GM20431 (cell line): ENCODE results near the gene EMCN.

Source experiments
- in situ Hi-C: fragments of 300-500 bp; cut with MseI, MboI; formaldehyde crosslinking; loops from one replicate; pipeline ENCODE4 v1.15.0; 2020; ENCODE audit warnings: low sequenced_read_pairs; ENCODE audit not compliant: unreplicated experiment

EMCN gene

DNA sequence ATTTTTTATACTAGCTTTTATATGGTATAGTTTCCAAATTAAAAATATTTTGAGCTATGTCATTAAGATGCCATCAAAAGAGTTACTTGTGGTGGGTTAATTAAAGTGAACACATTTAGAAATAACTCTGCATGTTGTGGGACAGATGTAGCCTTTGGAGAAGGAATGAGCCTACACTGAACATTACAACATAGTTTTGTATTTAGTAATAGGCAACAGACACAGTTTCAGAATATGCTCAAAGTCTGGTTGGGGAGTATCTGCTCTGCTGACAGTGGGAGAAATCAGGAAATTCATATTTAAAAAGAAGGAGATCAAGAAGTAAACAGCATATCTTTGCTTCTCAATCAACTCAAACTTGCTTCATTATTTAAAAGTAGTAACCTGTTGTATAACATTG lies 23.7 kb downstream of the EMCN start:
- in situ Hi-C loops = no loop called here

GRCh38 chr4:100493756-100494155 lies 24.1 kb downstream of the EMCN start:
- in situ Hi-C loops = no loop called here

GRCh38 chr4:100492129-100492528 lies 25.7 kb downstream of the EMCN start:
- in situ Hi-C loops = no loop called here

GRCh38 chr4:100489305-100489704 lies 28.5 kb downstream of the EMCN start:
- in situ Hi-C loops = no loop called here

DNA sequence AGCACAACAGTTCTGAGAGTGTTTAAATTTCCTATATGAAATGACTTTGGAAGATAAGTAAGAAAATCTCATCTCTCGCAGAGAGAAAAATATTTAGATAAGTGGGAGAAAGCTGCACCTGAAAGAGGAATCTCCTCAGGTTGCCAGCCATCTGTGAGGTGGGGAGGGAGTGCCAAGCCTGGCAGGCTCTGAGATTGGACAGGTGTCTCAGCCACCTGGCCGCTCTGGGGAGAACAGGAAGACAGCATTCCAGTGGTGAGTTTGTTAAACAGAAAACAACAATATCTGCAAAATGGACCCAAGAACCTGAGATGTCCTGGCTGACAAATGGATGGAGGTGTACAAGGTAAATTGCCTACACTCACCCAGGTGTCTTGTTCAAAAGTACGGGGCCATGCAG lies 31.3 kb downstream of the EMCN start:
- in situ Hi-C loops = no loop called here

DNA sequence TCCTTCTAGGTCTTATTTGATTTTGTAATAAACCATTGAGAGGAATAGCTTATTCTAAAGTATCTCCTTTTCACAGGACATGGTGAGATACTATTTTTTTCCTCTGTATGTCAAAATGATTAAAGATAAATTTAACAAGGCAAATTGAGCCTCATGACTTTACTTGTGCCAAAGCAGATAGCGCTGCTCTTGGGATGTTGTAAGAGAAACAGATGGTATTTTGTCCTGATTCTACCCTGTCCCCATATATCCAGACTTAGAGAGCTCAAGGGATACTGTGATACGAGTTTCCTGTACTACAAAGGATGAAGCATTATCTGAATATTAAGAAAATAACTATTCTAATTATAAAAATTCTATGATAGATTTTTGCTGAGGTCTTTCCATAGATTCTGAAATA lies 34.0 kb downstream of the EMCN start:
- in situ Hi-C loops = no loop called here

GRCh38 chr4:100479971-100480370 lies 37.9 kb downstream of the EMCN start:
- in situ Hi-C loops = no loop called here

DNA sequence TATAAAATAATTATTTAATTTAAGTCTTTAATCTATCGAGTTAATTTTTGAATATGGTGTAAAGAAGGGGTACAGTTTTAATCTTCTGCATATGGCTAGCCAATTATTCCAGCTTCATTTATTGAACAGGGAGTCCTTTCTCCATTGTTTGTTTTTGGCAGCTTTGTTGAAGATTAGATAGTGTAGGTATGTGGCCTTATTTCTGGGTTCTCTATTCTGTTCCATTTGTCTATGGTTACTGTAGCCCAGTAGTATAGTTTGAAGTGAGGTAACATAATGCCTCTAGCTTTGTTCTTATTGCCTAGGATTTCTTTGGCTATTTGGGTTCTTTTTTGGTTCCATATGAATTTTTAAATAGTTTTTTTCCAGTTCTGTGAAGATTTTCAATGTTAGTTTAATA lies 48.3 kb downstream of the EMCN start:
- in situ Hi-C loops = no loop called here

GRCh38 chr4:100466501-100466900 lies 51.3 kb downstream of the EMCN start:
- in situ Hi-C loops = no loop called here

- in situ Hi-C loops = no loop called here
Observed at GRCh38 chr4:100461807-100462605, 55.8 kb downstream of the EMCN start.

- in situ Hi-C loops = no loop called here
Observed at GRCh38 chr4:100450449-100450848, 67.4 kb downstream of the EMCN start.

- in situ Hi-C loops = no loop called here
Observed at GRCh38 chr4:100431416-100431815, 86.4 kb downstream of the EMCN start.

DNA sequence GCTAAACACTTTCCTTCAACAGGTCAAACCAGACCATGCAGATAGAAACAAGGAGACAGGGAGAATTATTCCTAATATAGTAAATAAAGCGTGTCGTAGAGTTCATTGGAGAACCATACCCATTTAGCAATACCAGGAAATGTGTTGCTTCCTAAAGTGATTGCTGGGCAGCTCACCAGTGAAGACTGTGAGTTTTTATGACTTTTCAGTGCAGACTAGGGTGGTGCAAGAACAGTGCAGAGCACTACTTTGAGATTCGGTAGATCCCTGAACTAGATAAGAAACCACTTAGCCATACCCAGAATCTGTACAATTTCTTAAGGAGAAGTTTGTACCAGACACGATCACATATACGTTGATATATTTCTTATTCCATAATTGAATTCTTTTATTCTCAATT lies 87.4 kb downstream of the EMCN start:
- in situ Hi-C loops = no loop called here

- in situ Hi-C loops = no loop called here
Observed at GRCh38 chr4:100429616-100430015, 88.2 kb downstream of the EMCN start.

GRCh38 chr4:100428051-100428450 lies 89.8 kb downstream of the EMCN start:
- in situ Hi-C loops = no loop called here

GRCh38 chr4:100424376-100424775 lies 93.4 kb downstream of the EMCN start:
- in situ Hi-C loops = no loop called here

DNA sequence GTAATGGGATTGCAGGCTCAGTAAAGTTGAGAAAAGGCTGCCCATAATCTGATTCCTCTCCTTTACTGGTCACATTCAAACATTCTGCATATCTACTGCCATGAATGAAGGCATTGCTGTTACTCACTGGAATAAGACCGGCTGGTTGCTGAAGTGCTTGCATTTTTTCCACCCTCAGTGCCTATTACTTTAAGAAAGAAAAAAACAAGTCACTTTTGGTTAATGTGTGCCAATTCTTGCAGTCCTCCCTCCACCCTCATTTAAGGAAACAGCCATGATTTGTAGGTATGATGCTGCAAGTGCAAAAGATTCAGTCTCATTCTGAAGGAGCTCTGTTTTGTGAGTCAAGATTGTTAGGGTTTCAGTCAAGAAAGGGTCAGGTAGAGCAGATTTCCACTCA lies 94.9 kb downstream of the EMCN start:
- in situ Hi-C loops = no loop called here

DNA sequence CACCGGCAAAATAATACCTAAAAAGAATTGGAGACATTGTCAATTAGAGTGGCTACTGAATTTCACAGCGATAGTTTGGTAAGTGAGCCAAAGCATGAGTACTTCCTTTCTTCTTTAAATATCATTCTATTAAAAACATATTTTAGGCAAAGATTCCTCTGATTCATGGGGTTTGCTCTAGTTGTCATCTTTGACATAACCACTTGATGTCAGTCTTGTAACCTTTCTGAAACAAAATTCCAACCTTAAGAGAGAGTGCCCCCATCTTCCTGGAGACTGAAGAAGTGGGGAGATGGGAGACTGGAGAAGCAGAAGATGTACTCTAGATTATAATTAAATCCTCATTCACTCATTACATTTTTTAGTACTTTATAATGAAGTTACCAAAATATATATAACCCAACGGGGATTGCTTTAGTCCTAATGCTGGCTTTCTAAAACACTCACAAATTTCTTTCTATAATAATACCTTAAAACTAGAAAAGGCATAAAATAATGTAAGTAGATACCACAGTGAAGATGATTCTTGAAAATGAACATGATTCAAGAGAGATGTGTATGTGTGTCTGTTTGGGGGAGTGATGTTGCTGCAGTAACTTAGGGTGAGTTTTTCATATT lies 96.4 kb downstream of the EMCN start:
- in situ Hi-C loops = no loop called here

- in situ Hi-C loops = no loop called here
Observed at GRCh38 chr4:100420571-100420970, 97.3 kb downstream of the EMCN start.

- in situ Hi-C loops = no loop called here
Observed at GRCh38 chr4:100417565-100417964, 100.3 kb downstream of the EMCN start.

- in situ Hi-C loops = no loop called here
Observed at GRCh38 chr4:100414016-100414790, 103.6 kb downstream of the EMCN start.
